ENCODE measurements around the gene AFF1.

Gene AFF1

GRCh38 chr4:86999136-86999643, 64.4 kb downstream of the AFF1 start:
- DNase-seq (ENCODE audit: low read depth): no peak
- no peak for TF ChIP-seq CTCF (IDR thresholded peaks at IDR 0.05; ENCODE audit: low read depth, low read length, missing control alignments)
- H3K4me3 ChIP-seq (ENCODE audit: low read depth, low read length): no peak overlapping the region
- in situ Hi-C loops (cut with HindIII; ENCODE audit: low sequenced_read_pairs): no loop called here

DNA sequence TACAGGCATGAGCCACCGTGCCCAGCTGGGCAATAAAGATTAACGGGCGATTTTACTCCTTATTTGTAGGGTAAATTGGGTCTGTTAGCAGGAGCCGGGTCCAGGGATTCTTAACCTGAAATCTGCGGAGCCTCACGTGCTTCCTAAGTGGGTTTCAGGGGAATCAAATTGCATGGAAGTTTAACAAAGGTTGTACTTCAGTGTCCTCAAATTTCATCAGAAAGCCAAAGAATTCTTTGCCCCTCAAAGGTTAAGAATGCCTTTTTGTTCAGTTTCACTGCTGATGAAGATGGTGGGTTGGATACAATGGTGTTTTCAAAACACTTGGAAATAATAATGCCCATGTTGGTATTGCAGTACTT, 67.9 kb downstream of the AFF1 start:
- no peak for TF ChIP-seq CTCF (IDR thresholded peaks at IDR 0.05; ENCODE audit: low read depth, low read length, missing control alignments)
- no peak for DNase-seq (ENCODE audit: low read depth)
- H3K4me3 ChIP-seq (ENCODE audit: low read depth, low read length): no peak overlapping the region
- in situ Hi-C loops (cut with HindIII; ENCODE audit: low sequenced_read_pairs): no loop called here

DNA sequence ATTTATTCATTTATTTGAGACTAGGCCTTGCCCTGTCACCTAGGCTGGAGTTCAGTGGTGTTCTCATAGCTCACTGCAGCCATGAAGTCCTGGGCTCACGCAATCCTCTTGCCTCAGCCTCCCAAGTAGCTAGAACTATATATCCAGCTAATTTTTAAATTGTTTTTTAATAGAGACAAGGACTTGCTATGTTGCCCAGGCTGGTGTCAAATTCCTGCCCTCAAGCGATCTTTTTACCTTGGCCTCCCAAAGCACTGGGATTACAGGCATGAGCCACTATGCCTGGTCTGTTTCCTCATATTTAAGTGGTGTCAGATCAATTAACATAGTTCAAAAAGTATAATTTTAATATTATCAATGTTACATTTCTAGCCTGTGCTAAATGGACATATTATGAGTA, 68.5 kb downstream of the AFF1 start:
- DNase-seq (ENCODE audit: low read depth): no peak
- in situ Hi-C loops (cut with HindIII; ENCODE audit: low sequenced_read_pairs): no loop called here
- no peak for TF ChIP-seq CTCF (IDR thresholded peaks at IDR 0.05; ENCODE audit: low read depth, low read length, missing control alignments)
- no peak overlapping the region for H3K4me3 ChIP-seq (ENCODE audit: low read depth, low read length)

GRCh38 chr4:87005369-87005689, 70.5 kb downstream of the AFF1 start:
- TF ChIP-seq CTCF (IDR thresholded peaks at IDR 0.05; ENCODE audit: low read depth, low read length, missing control alignments): no peak
- in situ Hi-C loops (cut with HindIII; ENCODE audit: low sequenced_read_pairs): no loop called here
- no peak overlapping the region for H3K4me3 ChIP-seq (ENCODE audit: low read depth, low read length)
- no peak for DNase-seq (ENCODE audit: low read depth)

DNA sequence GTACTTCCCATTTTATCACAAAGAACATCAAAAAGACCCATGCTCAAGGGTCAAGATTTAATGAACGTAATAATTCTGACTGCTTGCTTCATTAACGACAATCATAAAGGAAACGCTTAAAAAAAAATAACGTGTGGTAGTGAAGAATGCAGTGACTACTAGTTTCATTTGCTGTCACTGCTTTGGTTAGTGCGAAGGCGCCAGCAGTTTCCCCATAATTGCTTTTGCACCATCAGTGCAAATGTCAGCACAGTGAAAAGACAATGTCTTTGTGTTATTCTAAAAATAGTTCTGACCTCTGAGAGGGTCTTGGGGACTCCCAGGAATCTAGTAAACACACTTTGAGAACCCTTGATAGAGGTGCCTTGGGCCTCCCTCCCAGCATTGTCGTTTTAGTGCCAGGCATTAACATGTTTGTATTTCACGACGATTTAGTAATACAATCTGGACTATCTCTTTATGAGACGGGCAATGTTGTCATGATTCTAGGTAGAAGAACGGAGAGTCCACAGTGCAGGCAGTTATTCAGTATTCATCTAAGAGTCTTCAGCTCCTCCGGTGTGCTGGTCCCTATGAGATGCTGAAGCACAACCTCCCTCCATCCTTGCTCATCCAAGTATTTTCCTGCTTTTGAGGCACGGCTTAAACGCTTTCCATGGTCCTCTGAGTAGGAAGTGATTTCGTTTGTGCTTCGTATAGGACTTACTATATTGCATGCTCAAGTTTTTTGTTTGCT, 71.0 kb downstream of the AFF1 start:
- in situ Hi-C loops (cut with HindIII; ENCODE audit: low sequenced_read_pairs): no loop called here
- no peak for DNase-seq (ENCODE audit: low read depth)
- peak overlapping the region; percentile 64 for H3K4me3 ChIP-seq (ENCODE audit: low read depth, low read length)
- TF ChIP-seq CTCF (IDR thresholded peaks at IDR 0.05; ENCODE audit: low read depth, low read length, missing control alignments): no peak

GRCh38 chr4:87006426-87006675, 71.5 kb downstream of the AFF1 start:
- in situ Hi-C loops (cut with HindIII; ENCODE audit: low sequenced_read_pairs): no loop called here
- H3K4me3 ChIP-seq (ENCODE audit: low read depth, low read length): peak overlapping the region; percentile 64
- no peak for DNase-seq (ENCODE audit: low read depth)
- TF ChIP-seq CTCF (IDR thresholded peaks at IDR 0.05; ENCODE audit: low read depth, low read length, missing control alignments): peak; percentile 39

Measured in astrocyte of the cerebellum (primary cell).